ENCODE measurements around the gene GIT2.

GRCh38 chr12:109937371-109937770 lies 58.8 kb downstream of the GIT2 start:
- TF ChIP-seq CTCF (conservative IDR thresholded peaks at IDR 0.05 in 1 of 2, IDR thresholded peaks at IDR 0.05 in 1 of 2; ENCODE audit: extremely low read depth in 1 of 2, insufficient read depth in 1 of 2, low read depth in 1 of 2, low read length in 2 of 2): no peak
- no peak for TF ChIP-seq EZH2 (IDR thresholded peaks at IDR 0.05; ENCODE audit: borderline replicate concordance, low read length)
